GM23248 (cell line): ENCODE data around the gene MLYCD. TPM values are rescaled to one million over a fixed set of nuclear protein-coding genes. Genes with fewer than 3 reads are reported as not detected.

ENCODE experiments used
- DNase-seq: peaks from one replicate; pipeline ENCODE4 v3.0.0-alpha.2; 2015
- H2AFZ ChIP-seq: fragments of 200-600 bp; sonication (generic); 2 replicates; pipeline ENCODE4 v1.6.1; 2016; ENCODE audit warnings: antibody characterized with exemption
- H3F3A ChIP-seq: fragments of 200-600 bp; sonication (generic); 2 replicates; pipeline ENCODE4 v1.6.1; 2016; ENCODE audit warnings: mild to moderate bottlenecking, antibody characterized with exemption, mixed run types; ENCODE audit not compliant: insufficient read depth
- H3K27ac ChIP-seq: fragments of 200-600 bp; sonication (generic); 2 replicates; pipeline ENCODE4 v1.5.1; 2016; ENCODE audit warnings: mild to moderate bottlenecking
- H3K27me3 ChIP-seq: fragments of 200-600 bp; sonication (generic); replicated peaks from 2 replicates; pipeline ENCODE4 v1.6.1; 2016; ENCODE audit warnings: mild to moderate bottlenecking; ENCODE audit not compliant: insufficient read depth
- H3K36me3 ChIP-seq: fragments of 200-600 bp; sonication (generic); 2 replicates; pipeline ENCODE4 v1.6.1; 2016; ENCODE audit warnings: low read depth, mild to moderate bottlenecking
- H3K4me1 ChIP-seq: fragments of 200-600 bp; sonication (generic); 2 replicates; pipeline ENCODE4 v1.6.1; 2016; ENCODE audit warnings: mild to moderate bottlenecking; ENCODE audit not compliant: insufficient read depth
- H3K4me2 ChIP-seq: fragments of 200-600 bp; sonication (generic); one replicate; pipeline ENCODE4 v1.6.1; 2016; ENCODE audit warnings: mild to moderate bottlenecking; ENCODE audit not compliant: unreplicated experiment
- H3K4me3 ChIP-seq: fragments of 200-600 bp; sonication (generic); 2 replicates; pipeline ENCODE4 v1.5.1; 2016; ENCODE audit warnings: mild to moderate bottlenecking
- H3K79me2 ChIP-seq: fragments of 200-600 bp; sonication (generic); 2 replicates; pipeline ENCODE4 v1.6.1; 2016; ENCODE audit warnings: mild to moderate bottlenecking; ENCODE audit not compliant: insufficient read depth
- H3K9ac ChIP-seq: fragments of 200-600 bp; sonication (generic); 2 replicates; pipeline ENCODE4 v1.6.1; 2016; ENCODE audit warnings: mild to moderate bottlenecking
- H3K9me2 ChIP-seq: fragments of 200-600 bp; sonication (generic); 2 replicates; pipeline ENCODE4 v1.6.1; 2016; ENCODE audit warnings: mixed run types, mild to moderate bottlenecking, moderate library complexity; ENCODE audit not compliant: insufficient read depth
- H3K9me3 ChIP-seq: fragments of 200-600 bp; sonication (generic); one replicate; pipeline ENCODE4 v1.6.1; 2017; ENCODE audit warnings: low read depth
- H4K20me1 ChIP-seq: fragments of 200-600 bp; sonication (generic); 2 replicates; pipeline ENCODE4 v1.6.0; 2016; ENCODE audit not compliant: insufficient read depth
- EZH2 ChIP-seq: fragments of 200-600 bp; sonication (generic); IDR thresholded peaks from 2 replicates; pipeline ENCODE4 v1.6.1; 2018; ENCODE audit warnings: antibody characterized with exemption, mild to moderate bottlenecking; ENCODE audit not compliant: insufficient read depth, poor library complexity, severe bottlenecking
- EZH2phosphoT487 ChIP-seq: fragments of 200-600 bp; sonication (generic); IDR thresholded peaks from 2 replicates; pipeline ENCODE4 v1.6.1; 2018; ENCODE audit warnings: antibody characterized with exemption, moderate library complexity, mild to moderate bottlenecking, low read depth; ENCODE audit not compliant: insufficient read depth
- WGBS, 2 experiments: methylation state at CpG; one replicate each; pipeline ENCODE4 v1.1.6; 2015 to 2017; ENCODE audit warnings: low lambda C conversion rate in 2 of 2, low coverage in 1 of 2; ENCODE audit errors: missing lambda C conversion rate in 2 of 2; 5-methylcytosine and 5-hydroxymethylcytosine counted together
- in situ Hi-C: fragments of 300-500 bp; cut with MboI; formaldehyde crosslinking; loops from 2 replicates; pipeline ENCODE4 v1.15.0; 2020
- polyA plus RNA-seq: library from polyadenylated mRNA; unstranded; fragments of >200 nt; fragmentation: Nextera tagmentation; extraction: Ambion mirVana; gene quantifications from 2 replicates; pipeline ENCODE4 v1.2.1, GENCODE V29; 2016
- total RNA-seq: library from RNA; depleted of rRNA; stranded (reverse); fragments of >200 nt; shearing (Covaris generic); gene quantifications from 2 replicates; pipeline ENCODE4 v1.2.3, GENCODE V29; 2014

Gene MLYCD
- total and polyA plus RNA-seq, 2 experiments from 2014 or later: 1.4 to 2.2 TPM

DNA sequence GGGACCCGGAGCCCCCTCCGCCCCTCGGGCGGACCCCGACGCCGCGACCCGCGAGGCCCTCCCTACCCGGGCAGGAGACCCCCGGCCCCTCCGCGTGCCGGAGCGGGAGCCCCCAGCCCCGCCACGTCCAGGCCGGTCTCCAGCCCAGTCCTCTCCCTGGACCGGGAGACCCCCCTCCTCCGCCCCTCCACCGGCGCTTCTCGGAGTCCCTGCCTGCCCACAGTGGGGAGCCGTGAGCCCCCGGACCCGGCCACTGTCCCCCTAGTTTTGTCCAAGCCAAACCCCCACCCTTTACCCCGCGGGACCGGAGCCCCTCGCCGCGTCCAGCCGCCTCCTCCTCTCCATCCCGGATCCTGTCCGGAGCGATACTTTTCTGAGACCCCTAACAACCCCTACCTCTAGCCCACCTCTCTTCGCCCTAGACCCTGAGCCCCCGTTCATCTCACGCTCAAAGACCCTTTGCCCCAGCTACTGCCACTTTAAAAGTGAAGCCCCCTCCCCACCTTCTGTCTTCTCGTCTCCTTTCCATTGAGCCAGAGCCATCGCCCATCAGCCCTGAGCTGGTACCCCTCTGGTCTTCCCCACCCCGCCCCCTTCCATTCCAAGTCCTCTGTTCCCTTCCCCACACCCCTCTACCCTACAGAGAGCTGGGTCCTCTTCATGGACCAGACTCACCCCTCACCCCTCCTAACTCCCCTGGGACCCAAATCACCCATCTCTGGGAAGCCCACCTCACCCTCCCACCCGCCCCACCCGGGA lies 70.2 kb downstream of the MLYCD start:
- no peaks in the 10 kb centered on the region for H3K36me3 ChIP-seq
- no peak overlapping the region for H3K4me3 ChIP-seq
- WGBS, 2 experiments: 10 to 28% methylated on average over 7 to 26 of the region's 45 CpGs
- no peaks in the 10 kb centered on the region for H4K20me1 ChIP-seq
- H3F3A ChIP-seq: no peaks in the 10 kb centered on the region
- no peak overlapping the region for H2AFZ ChIP-seq
- no peak for TF ChIP-seq EZH2phosphoT487
- no peak for TF ChIP-seq EZH2
- H3K4me1 ChIP-seq: no peaks in the 10 kb centered on the region
- H3K9me3 ChIP-seq: no peaks in the 10 kb centered on the region
- no peak overlapping the region for H3K27ac ChIP-seq
- no peaks in the 10 kb centered on the region for H3K79me2 ChIP-seq
- no peak overlapping the region for H3K4me2 ChIP-seq
- in situ Hi-C loops: loop anchor here (5.0 kb wide), 1 partner anchor 78 kb away; no protein-coding TSS in a partner anchor
- no peak overlapping the region for H3K9ac ChIP-seq
- no peaks in the 10 kb centered on the region for H3K9me2 ChIP-seq
- H3K27me3 ChIP-seq: no peaks in the 10 kb centered on the region; the same call in 1 of the 2 replicates
- DNase-seq: no peak

DNA sequence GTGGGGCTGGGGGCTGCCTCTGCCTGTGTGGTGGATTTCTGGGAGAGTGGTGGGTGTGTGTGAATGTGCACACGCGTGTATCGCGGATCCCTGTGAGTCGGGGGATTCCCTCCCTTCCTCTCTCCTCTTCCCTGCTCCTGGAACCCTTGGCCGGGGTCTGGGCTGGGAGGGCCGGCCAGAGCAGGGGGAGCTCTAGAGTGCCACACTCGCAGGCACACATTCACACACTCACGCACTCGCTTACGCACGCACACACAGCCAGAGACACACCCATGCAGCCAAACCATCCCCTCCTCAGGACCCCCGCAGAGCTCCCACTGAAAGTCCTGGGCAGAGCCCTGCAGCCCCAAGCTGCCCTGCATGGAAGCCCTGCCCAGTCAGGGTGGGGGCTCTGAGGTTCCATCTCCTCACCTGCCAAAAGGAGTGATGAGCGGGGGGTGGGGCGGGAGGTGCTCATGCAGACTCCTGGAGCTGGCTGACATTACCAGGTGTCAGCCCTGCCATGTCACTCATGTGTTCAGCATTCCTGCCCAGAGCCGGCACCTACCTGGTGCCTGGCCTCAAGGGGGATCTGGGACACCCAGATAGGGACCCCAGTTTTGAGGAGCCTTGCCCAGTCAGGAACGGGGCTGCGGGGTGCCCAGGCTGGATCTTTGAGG lies 71.0 kb downstream of the MLYCD start:
- Histone ChIP-seq H3K4me1 (no peaks in the 10 kb centered on the region), H3K4me3 (no peak overlapping the region), H4K20me1 (no peaks in the 10 kb centered on the region), H3K27ac (no peak overlapping the region), H3K9ac (no peak overlapping the region), H3K9me3 (no peaks in the 10 kb centered on the region), H3K36me3 (no peaks in the 10 kb centered on the region), H2AFZ (no peak overlapping the region), H3K27me3 (no peaks in the 10 kb centered on the region; the same call in 1 of the 2 replicates), H3K79me2 (no peaks in the 10 kb centered on the region), H3K4me2 (no peak overlapping the region), H3K9me2 (no peaks in the 10 kb centered on the region), H3F3A (no peaks in the 10 kb centered on the region)
- in situ Hi-C loops: loop anchor here (5.0 kb wide), 1 partner anchor 77 kb away; no protein-coding TSS in a partner anchor
- no peak for DNase-seq
- TF ChIP-seq EZH2: no peak
- no peak for TF ChIP-seq EZH2phosphoT487
- 72 to 84% methylated on average over 10 to 16 of the region's 18 CpGs for WGBS, 2 experiments

DNA sequence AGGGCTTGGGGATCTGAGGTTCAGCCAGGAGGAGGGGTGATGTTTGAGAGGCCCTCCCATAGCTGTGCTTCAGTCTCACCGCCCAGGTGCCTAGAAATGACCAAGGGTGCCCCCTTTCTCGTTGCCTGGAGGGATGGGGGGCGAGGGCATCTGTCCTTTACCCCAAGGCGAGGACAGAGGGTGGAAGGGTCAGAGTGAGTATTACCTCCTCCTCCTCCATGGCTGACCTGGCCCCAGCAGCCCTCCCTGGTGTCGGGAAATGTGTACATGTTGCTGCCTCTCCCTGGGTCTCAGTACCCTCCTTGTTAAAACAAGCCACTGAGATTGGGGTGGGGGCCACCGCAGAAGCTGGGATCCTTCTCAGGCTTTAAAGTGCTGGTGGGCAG lies 71.5 kb downstream of the MLYCD start:
- H3K4me1 ChIP-seq: no peaks in the 10 kb centered on the region
- no peaks in the 10 kb centered on the region; the same call in 1 of the 2 replicates for H3K27me3 ChIP-seq
- no peak overlapping the region for H3K27ac ChIP-seq
- H3K4me3 ChIP-seq: no peak overlapping the region
- in situ Hi-C loops: no loop called here
- no peak overlapping the region for H3K4me2 ChIP-seq
- no peak overlapping the region for H3K9ac ChIP-seq
- no peaks in the 10 kb centered on the region for H4K20me1 ChIP-seq
- no peak overlapping the region for H2AFZ ChIP-seq
- DNase-seq: no peak
- no peaks in the 10 kb centered on the region for H3K36me3 ChIP-seq
- H3K79me2 ChIP-seq: no peaks in the 10 kb centered on the region
- 94 to 98% methylated on average over 6 of the region's 6 CpGs for WGBS, 2 experiments
- TF ChIP-seq EZH2phosphoT487: no peak
- TF ChIP-seq EZH2: no peak
- H3F3A ChIP-seq: no peaks in the 10 kb centered on the region
- H3K9me3 ChIP-seq: no peaks in the 10 kb centered on the region
- H3K9me2 ChIP-seq: no peaks in the 10 kb centered on the region

DNA sequence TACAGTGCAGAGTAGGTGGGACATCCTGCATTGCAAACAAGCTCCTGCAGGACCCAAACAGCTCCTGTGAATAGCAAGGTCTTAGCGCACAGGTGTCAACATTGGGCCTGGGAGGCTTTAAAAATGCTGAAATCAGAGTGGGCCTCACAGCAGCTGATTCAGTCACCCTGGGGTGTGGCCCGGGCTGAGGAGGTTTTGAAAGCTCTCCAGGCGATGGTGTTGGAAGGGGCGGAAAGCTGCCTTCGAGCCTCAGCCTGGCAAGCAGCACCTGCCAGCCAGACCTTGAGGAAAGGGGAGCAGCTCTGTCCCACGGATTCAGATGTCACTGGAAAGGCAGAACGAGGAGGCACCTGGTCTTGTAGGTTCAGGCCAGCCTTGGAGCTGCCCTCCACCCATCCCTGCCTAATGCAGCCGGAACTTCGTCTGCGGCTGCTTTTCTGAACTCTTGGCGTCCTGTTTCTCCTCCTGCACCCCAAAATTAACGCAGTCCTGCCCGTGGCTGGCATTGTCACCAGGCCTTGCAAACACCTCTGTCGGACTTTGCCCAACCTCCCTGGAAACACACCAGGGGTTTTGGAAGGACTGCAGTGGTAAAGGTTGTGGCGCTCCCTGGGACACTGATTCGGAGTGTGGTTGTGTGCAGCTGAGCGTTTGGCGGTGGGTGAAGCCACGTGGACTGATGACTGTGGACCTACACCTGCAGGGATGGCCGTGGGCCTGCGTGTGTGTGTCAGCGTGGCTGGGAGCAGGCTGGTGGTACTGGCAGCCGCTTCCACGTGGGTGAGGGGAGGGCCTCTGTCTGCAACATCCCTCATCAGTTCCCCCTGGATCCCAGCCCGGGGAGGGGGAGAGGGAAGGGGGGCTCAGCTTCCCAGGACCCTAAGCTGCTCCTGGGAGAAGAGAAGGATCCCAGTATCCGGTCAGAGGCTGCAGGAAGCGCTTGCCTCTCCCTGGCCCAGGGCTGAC lies 72.5 kb downstream of the MLYCD start:
- in situ Hi-C loops: no loop called here
- WGBS, 2 experiments: 72 to 74% methylated on average over 25 to 27 of the region's 27 CpGs

More for the DNA sequence above, 72.5 kb downstream of the MLYCD start:
- Histone ChIP-seq H2AFZ (no peak overlapping the region), H3K27me3 (no peaks in the 10 kb centered on the region; the same call in 1 of the 2 replicates), H3K9me3 (no peaks in the 10 kb centered on the region), H3K4me3 (no peak overlapping the region), H3K79me2 (no peaks in the 10 kb centered on the region), H3K27ac (no peak overlapping the region), H4K20me1 (no peaks in the 10 kb centered on the region), H3K36me3 (no peaks in the 10 kb centered on the region), H3F3A (no peaks in the 10 kb centered on the region), H3K9me2 (no peaks in the 10 kb centered on the region), H3K4me2 (no peak overlapping the region), H3K9ac (no peak overlapping the region), H3K4me1 (no peaks in the 10 kb centered on the region)
- TF ChIP-seq EZH2 (no peak), EZH2phosphoT487 (no peak)
- DNase-seq: peak; percentile 16
